Measurements from ENCODE around the gene CTNS. TPM values are rescaled to one million over a fixed set of nuclear protein-coding genes. Genes with fewer than 3 reads are reported as not detected.

CTNS gene
- total RNA-seq, 6 experiments from 2014 or later, result 8.8 to 10.2 (median 9.0) TPM

DNA sequence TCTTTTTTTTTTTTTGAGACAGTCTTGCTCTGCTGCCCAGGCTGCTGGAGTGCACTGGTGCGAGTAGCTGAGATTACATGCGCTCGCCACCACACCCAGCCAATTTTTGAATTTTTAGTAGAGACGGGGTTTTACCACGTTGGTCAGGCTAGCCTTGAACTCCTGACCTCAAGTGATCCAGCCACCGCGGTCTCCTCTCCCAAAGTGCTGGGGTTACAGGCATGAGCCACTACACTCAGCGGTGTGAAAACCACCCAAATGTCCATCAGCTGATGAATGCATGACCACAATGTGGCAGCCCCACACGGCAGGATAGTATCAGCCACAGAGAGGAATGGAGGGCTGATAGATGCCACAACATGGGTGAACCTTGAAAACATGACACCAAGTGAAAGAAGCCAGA, 57.3 kb downstream of the CTNS start:
- Mint-ChIP-seq H3K27ac (no peak overlapping the region), H3K4me1 (ENCODE audit: low read depth) (peaks cover 6% of the 10 kb centered on the region; the same call in 1 of the 2 replicates), H3K27me3 (ENCODE audit: insufficient read depth) (peaks cover 5% of the 10 kb centered on the region), H3K4me3 (no peak overlapping the region), H3K36me3 (ENCODE audit: low read depth) (peaks cover 5% of the 10 kb centered on the region; the same call in 1 of the 2 replicates), H3K9me3 (peaks cover 12% of the 10 kb centered on the region)
- DNase-seq, result no peak
- TF ChIP-seq CTCF (IDR thresholded peaks at IDR 0.05), result no peak

DNA sequence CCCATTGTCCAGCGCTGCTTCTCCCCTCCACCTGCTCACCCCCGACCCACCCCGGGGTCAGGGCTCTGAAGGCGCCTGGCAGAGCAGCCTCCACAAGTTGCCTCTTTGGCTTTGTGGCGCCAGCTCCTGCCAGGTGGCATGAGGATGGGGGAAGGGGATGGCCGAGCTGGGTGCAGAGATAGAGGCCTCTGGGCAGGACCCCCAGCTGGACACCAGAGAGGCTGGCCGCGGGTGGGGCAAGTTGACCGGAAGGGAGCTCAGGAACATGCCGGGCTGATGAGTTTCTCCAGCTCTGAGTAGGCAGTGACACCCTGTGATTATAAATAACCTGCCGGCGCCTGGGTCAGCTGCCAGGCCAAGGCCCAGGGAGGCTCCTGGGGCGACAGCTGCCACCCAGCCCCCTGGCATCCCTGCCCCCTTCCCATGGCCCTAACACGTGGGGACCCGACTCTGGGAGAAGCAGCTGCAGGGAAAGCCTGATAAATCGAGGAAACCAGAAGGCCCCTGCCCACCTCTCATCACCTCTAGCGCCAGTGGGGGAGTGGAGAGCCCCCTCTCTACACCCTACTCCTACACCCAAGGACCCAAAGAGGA, 58.7 kb downstream of the CTNS start:
- Mint-ChIP-seq H3K4me3 (peak overlapping the region; percentile 81), H3K36me3 (ENCODE audit: low read depth) (peaks cover 5% of the 10 kb centered on the region; the same call in 1 of the 2 replicates), H3K4me1 (ENCODE audit: low read depth) (peaks cover 6% of the 10 kb centered on the region; the same call in 1 of the 2 replicates), H3K27me3 (ENCODE audit: insufficient read depth) (peaks cover 5% of the 10 kb centered on the region), H3K27ac (no peak overlapping the region), H3K9me3 (peaks cover 12% of the 10 kb centered on the region)
- DNase-seq, result no peak
- no peak for TF ChIP-seq CTCF (IDR thresholded peaks at IDR 0.05)

GRCh38 chr17:3695723-3696411, 59.3 kb downstream of the CTNS start, which contains the start of gene P2RX5:
Gene P2RX5, minus strand, starts transcription at chr17:3696155. Its CDS starts 150 bp downstream, at chr17:3696005.
- Mint-ChIP-seq H3K4me1 (ENCODE audit: low read depth) (peaks cover 6% of the 10 kb centered on the region; the same call in 1 of the 2 replicates), H3K4me3 (peak within 1 kb of the TSS; percentile 86), H3K36me3 (ENCODE audit: low read depth) (peaks cover 5% of the 10 kb centered on the region; the same call in 1 of the 2 replicates), H3K27me3 (ENCODE audit: insufficient read depth) (peaks cover 5% of the 10 kb centered on the region), H3K27ac (no peak within 1 kb of the TSS; the same call in 1 of the 2 replicates), H3K9me3 (peaks cover 12% of the 10 kb centered on the region)
- DNase-seq, result no peak
- no peak for TF ChIP-seq CTCF (IDR thresholded peaks at IDR 0.05)

DNA sequence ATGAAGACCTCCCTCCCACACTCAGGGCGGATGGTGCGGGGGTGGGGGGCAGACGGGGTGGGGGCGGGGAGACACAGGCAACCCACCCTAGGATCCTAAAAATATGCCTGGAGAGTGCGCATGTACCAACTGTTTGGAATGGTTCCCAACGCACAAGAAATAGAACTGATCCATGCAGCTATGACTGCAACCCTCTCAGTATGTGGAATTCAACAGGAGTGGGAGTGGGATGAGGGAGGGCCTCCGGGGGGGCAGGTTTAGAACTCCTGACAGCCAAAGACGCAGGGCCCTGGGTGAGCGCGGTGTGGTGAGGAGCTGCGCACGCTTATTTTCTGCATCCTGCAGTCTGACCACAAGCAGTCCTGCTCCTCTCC, 60.5 kb downstream of the CTNS start:
- Mint-ChIP-seq H3K9me3 (peaks cover 15% of the 10 kb centered on the region), H3K36me3 (ENCODE audit: low read depth) (peaks cover 7% of the 10 kb centered on the region), H3K27ac (no peak overlapping the region), H3K27me3 (ENCODE audit: insufficient read depth) (peaks cover 5% of the 10 kb centered on the region), H3K4me3 (no peak overlapping the region), H3K4me1 (ENCODE audit: low read depth) (peaks cover 6% of the 10 kb centered on the region; the same call in 1 of the 2 replicates)
- DNase-seq, result no peak
- no peak for TF ChIP-seq CTCF (IDR thresholded peaks at IDR 0.05)

DNA sequence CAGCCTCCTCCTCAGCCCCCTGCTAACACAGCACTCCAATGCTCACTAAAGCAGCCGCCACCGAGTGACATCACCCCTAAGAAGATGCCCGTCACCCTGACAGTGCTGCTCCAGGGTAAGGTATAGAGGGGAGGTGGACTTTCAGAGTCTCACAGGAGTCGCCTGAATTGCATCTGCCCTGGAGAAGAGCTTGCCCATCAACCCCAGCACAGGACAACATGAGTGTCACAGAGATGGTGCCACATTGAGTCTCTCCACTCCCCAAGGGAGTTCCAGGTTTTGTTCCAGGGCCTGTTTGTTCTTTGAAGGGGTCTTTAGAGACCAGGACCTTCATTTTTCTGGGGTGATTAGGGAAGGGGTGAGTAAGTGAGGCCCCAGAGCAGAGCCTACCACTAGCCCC, 61.6 kb downstream of the CTNS start:
- Mint-ChIP-seq H3K36me3 (ENCODE audit: low read depth) (peaks cover 16% of the 10 kb centered on the region), H3K27me3 (ENCODE audit: insufficient read depth) (peaks cover 5% of the 10 kb centered on the region), H3K9me3 (peaks cover 24% of the 10 kb centered on the region), H3K27ac (no peak overlapping the region), H3K4me3 (no peak overlapping the region), H3K4me1 (ENCODE audit: low read depth) (peaks cover 6% of the 10 kb centered on the region; the same call in 1 of the 2 replicates)
- no peak for DNase-seq
- no peak for TF ChIP-seq CTCF (IDR thresholded peaks at IDR 0.05)

Data from HFFc6 (cell line).